GM13977 (cell line): Measurements from ENCODE around the gene LPCAT4.
A peak's percentile ranks its signal among the peaks of the same experiment; 100 is the strongest.

ENCODE experiments used
- DNase-seq: peaks from one replicate; pipeline ENCODE4 v3.0.0; 2012; ENCODE audit warnings: low spot score
- CTCF ChIP-seq: IDR thresholded peaks from 2 replicates; pipeline ENCODE4 v1.5.1; 2012; ENCODE audit warnings: mild to moderate bottlenecking, control low read depth; ENCODE audit not compliant: insufficient read depth; ENCODE audit errors: extremely low read depth, missing control alignments
- in situ Hi-C: fragments of 300-500 bp; cut with MboI; formaldehyde crosslinking; loops from one replicate; pipeline ENCODE4 v1.12.0; 2022; ENCODE audit warnings: low sequenced_read_pairs, low pct_unique_long_range_greater_than_20kb, mixed read lengths, inconsistent platforms; ENCODE audit not compliant: unreplicated experiment

The LPCAT4 gene

DNA sequence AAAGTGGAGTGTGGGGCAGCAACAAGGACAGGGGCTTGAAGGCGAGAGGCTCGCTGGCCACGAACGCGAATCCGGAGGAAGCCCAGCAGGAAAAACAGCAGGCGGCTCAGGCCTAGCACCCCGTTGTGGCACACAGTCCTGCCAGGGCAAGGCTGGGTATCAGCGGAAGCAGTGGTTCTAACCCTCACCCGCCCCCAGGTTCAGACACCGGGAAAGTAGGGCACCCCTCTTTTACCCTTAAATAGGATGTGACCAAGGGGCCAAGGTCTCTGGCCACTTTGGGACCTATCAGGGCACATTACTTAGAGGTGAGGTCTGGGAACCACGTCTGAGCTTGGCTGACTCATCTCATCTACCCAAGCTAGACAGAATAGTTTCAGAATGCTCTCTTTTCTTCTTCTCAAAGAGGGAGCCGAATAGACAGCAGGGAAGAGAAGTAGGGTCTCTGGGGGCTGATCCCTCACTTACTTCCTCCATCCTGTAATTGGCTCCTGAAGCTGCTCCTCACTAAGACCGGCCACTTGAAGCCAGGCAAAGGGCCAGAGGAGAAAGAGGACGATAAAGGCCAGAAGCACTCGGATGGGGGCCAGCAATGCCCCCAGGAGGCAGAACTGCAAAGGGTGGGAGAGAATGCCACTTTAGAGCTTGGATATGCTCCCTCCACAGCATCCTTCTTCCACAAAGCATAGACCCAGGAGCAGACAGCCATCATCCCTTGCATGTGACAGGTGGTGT is 1.7 kb downstream of the LPCAT4 start:
- no peak for TF ChIP-seq CTCF
- in situ Hi-C loops = loop anchor here (25.0 kb wide), 1 partner anchor 222 kb away; the partner anchor contains the start of gene GOLGA8B
- DNase-seq = peak; percentile 63

DNA sequence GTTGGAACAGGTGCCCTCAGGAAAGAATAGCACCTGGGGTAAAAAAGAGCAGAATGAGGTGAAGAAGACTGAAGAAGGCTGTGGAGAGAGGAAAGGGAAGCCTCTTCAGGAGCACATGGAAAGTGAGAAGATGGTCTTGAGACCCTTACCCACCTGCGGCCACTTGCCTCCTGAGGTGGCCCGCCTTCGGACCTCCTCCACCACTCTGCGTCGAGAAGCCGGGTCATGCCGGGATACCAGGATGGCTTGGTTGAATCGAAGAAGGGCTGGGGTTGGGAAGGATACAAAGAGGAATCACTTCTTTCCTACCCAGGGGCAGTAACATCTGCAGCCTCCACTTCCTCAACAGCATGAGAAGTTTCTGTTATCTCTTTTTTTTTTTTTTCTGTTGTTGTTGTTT is 3.0 kb downstream of the LPCAT4 start:
- in situ Hi-C loops = loop anchor here (25.0 kb wide), 1 partner anchor 223 kb away; the partner anchor contains the start of gene GOLGA8B
- no peak for DNase-seq
- TF ChIP-seq CTCF = no peak

GRCh38 chr15:34362047-34362773 is 4.8 kb downstream of the LPCAT4 start:
- in situ Hi-C loops = loop anchor here (25.0 kb wide), 1 partner anchor 225 kb away; the partner anchor contains the start of gene GOLGA8B
- TF ChIP-seq CTCF = no peak
- no peak for DNase-seq

GRCh38 chr15:34361278-34361677 is 5.7 kb downstream of the LPCAT4 start:
- no peak for TF ChIP-seq CTCF
- no peak for DNase-seq
- in situ Hi-C loops = loop anchor here (25.0 kb wide), 1 partner anchor 226 kb away; the partner anchor contains the start of gene GOLGA8B

DNA sequence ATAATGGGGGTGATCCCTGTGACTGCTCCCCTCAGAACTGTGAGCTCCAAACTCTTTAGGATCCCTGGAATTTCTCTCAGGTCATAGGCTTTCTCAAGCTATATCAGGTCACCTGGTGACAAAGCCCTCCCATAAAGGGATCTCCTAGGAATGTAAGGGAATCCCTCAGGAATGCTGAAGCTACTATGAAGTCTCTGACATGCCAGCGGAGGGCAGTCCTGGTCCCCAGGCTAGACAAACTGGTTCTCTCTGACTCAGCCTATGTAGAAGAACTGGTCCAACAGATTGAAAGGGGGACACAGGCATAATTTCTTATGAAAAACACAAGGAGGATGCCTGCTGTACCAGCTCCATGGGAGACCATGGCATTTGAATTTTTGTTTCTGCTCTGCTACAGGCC is 6.7 kb downstream of the LPCAT4 start:
- DNase-seq = no peak
- in situ Hi-C loops = loop anchor here (25.0 kb wide), 1 partner anchor 227 kb away; the partner anchor contains the start of gene GOLGA8B
- TF ChIP-seq CTCF = no peak

DNA sequence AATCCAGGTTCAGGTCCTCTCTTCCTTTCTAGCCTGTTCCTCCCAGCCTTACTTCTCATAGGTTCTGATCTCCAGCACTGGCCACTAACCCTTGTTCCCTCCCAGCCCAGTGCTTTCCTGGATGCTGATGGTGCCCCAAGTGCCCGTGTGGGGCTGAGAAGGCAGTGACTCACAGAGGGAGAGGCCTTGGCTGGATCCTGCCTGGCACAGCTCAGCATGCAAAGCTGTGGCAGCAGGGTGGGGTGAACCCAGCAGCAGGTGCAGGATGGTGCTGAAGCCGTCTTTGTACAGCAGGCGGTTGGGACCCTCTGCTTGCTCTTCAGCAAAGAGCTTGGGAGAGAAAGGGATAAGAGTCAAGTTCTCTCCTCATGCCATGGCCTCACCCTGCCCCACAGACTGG is 7.6 kb downstream of the LPCAT4 start:
- DNase-seq = no peak
- no peak for TF ChIP-seq CTCF
- in situ Hi-C loops = loop anchor here (25.0 kb wide), 1 partner anchor 228 kb away; the partner anchor contains the start of gene GOLGA8B
